GM18909 (cell line): ENCODE results near the gene DYNLT3.

Experiments
- ATAC-seq: cut with Tn5 transposase; IDR thresholded peaks from one replicate; pipeline ENCODE4 v1.9.1; 2021; ENCODE audit warnings: mild to moderate bottlenecking; ENCODE audit not compliant: unreplicated experiment, poor library complexity

DYNLT3 gene

DNA sequence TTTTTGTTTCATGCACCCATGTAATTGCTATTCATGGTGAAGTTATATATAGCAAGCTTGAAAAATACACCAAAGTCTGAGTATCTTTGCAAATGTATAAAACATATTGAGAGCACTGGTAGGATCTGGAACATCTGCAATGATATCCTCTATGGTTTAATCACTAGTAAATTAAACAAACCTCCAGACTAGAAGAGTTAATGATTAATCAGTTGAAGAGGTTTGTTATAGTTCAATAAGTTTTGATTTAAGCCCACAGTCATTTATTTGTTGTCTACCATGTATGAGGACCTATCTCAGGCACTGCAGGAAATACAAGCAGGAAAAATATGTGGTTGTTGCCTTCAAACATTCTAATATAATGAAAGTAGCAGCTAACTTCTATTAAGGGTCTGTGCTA lies 51.1 kb downstream of the DYNLT3 start:
- no peak for ATAC-seq
